ENCODE measurements around the gene OR1K1. TPM values are rescaled to one million over a fixed set of nuclear protein-coding genes. Genes with fewer than 3 reads are reported as not detected.

Gene OR1K1
- total and polyA plus RNA-seq, 2 of the 13 experiments (the other 11 are each of a cell fraction or from before 2014, with no cell fraction given) = not detected

DNA sequence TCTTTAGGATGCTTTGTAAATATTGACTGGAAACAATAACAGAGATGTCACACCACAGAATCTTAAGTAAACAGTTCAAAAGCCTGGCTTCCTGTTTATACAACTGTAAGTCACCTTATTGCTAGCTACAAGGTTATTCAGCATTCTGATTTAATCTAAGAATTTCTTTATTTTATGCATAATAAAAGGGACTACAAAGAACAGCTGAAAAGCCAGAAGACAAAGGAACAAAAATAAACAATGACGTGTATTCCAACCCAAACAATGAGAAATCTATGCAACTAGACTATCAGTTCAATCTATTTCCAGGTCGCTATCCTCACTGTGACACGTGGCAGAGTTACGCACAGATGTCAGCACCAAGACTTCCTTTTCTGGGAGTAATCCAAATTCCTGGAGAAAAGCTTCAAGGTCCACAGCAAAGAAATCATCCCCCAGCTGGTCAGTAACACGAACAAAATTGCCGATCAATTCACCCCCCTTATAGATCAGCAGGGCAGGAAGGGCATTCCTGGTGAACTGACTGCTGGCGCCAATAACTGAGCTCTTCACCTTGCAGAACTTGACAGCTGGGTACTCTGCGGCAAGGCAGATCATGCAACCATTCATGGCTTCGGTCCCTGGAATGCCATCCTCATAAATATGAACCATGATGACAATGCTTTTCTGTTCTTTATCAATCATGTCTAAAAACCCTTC is 20.0 kb downstream of the OR1K1 start:
- Histone ChIP-seq H3K27ac (ENCODE audit: extremely low read length, insufficient read depth, low read length) (no peak overlapping the region), H2AFZ (ENCODE audit: low read length) (no peak overlapping the region), H3K9ac (ENCODE audit: insufficient read depth, low read depth, low read length) (no peak overlapping the region), H3K9me3 (ENCODE audit: low read length) (no peaks in the 10 kb centered on the region), H3K4me3 (replicated peaks in 1 of 3; ENCODE audit: insufficient read depth in 1 of 3, low read depth in 2 of 3, low read length in 3 of 3) (no peak overlapping the region), H3K27me3 (ENCODE audit: control insufficient read depth in 1 of 2, insufficient read depth in 2 of 2, low read length in 2 of 2) (no peaks in the 10 kb centered on the region), H3K36me3 (replicated peaks in 1 of 2; ENCODE audit: control insufficient read depth in 1 of 2, insufficient read depth in 2 of 2, low read length in 2 of 2) (peaks cover 13 to 47% of the 10 kb centered on the region in 2 experiments), H3K4me1 (ENCODE audit: insufficient read depth, low read length) (peaks cover 1% of the 10 kb centered on the region), H4K20me1 (ENCODE audit: insufficient read depth, low read length) (no peaks in the 10 kb centered on the region; the same call in 1 of the 2 replicates), H3K79me2 (ENCODE audit: insufficient read depth, low read length) (peaks cover 9% of the 10 kb centered on the region), H3K4me2 (ENCODE audit: low read depth, low read length) (no peak overlapping the region)
- in situ Hi-C loops (cut with HindIII; ENCODE audit: extremely low pct_ligation_motif_present, low pct_unique_long_range_greater_than_20kb) (loop anchor here (10.0 to 25.0 kb wide), 2 partner anchors 458 to 715 kb away; partner anchors contain the start of gene PTGS1), intact Hi-C loops (cut with micrococcal nuclease; ENCODE audit: unreplicated experiment) (no loop called here)
- ChIA-PET POLR2A (interaction anchor here (0.9 kb wide), 1 partner anchor 8 kb away, joined by 3 read pairs; the partner anchor contains the start of gene PDCL), CTCF (ENCODE audit: low intra/inter-chr PET ratio, low total read pairs) (no interaction called here)
- WGBS (ENCODE audit: low lambda C conversion rate) = 88% methylated on average over 9 of the region's 9 CpGs
- TF ChIP-seq PHF20 (CRISPR knock-in tag; IDR thresholded peaks at IDR 0.05) = no peak
- TF ChIP-seq ZNF382 (CRISPR knock-in tag; IDR thresholded peaks at IDR 0.05; ENCODE audit: borderline replicate concordance) = no peak
- TF ChIP-seq AGO2 (optimal IDR thresholded peaks at IDR 0.05; ENCODE audit: low read depth, low read length) = no peak
- no peak for DNase-seq (ENCODE audit: low spot score)
- no peak for ATAC-seq
- no TSS peak for BruUV-seq (replicated peaks)
- no peak for FAIRE-seq

DNA sequence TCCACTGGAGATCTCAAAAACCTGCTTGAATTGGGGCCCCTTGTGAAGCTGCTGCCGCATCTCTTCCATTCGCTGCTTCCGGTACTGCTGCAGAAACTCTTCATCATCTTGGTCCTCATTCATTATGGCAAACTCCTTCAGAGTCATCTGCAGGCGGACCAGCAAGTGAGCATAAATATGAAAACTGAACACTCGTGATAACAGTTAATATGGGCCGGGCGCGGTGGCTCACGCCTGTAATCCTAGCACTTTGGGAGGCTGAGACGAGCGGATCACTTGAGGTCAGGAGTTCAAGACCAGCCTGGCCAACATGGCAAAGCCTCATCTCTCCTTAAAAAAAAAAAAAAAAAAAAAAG is 20.5 kb downstream of the OR1K1 start:
- no peak for FAIRE-seq
- no peak overlapping the region for H3K4me3 ChIP-seq (replicated peaks in 1 of 3; ENCODE audit: insufficient read depth in 1 of 3, low read depth in 2 of 3, low read length in 3 of 3)
- peaks cover 9% of the 10 kb centered on the region for H3K79me2 ChIP-seq (ENCODE audit: insufficient read depth, low read length)
- intact Hi-C loops (cut with micrococcal nuclease; ENCODE audit: unreplicated experiment) (no loop called here), in situ Hi-C loops (cut with HindIII; ENCODE audit: extremely low pct_ligation_motif_present, low pct_unique_long_range_greater_than_20kb) (loop anchor here (25.0 kb wide), 1 partner anchor 458 kb away; the partner anchor contains the start of gene PTGS1)
- no peaks in the 10 kb centered on the region for H3K9me3 ChIP-seq (ENCODE audit: low read length)
- no peak for ATAC-seq
- H3K36me3 ChIP-seq (replicated peaks in 1 of 2; ENCODE audit: control insufficient read depth in 1 of 2, insufficient read depth in 2 of 2, low read length in 2 of 2) = peaks cover 13 to 47% of the 10 kb centered on the region in 2 experiments
- CTCF ChIA-PET (ENCODE audit: low intra/inter-chr PET ratio, low total read pairs) = no interaction called here
- POLR2A ChIA-PET = no interaction called here
- H3K27ac ChIP-seq (ENCODE audit: extremely low read length, insufficient read depth, low read length) = no peak overlapping the region
- DNase-seq (ENCODE audit: low spot score) = no peak
- no TSS peak for BruUV-seq (replicated peaks)
- peaks cover under 1% of the 10 kb centered on the region; the same call in 1 of the 2 replicates for H3K4me1 ChIP-seq (ENCODE audit: insufficient read depth, low read length)
- no peak overlapping the region for H3K9ac ChIP-seq (ENCODE audit: insufficient read depth, low read depth, low read length)
- no peaks in the 10 kb centered on the region; the same call in 1 of the 2 replicates for H4K20me1 ChIP-seq (ENCODE audit: insufficient read depth, low read length)
- no peaks in the 10 kb centered on the region for H3K27me3 ChIP-seq (ENCODE audit: control insufficient read depth in 1 of 2, insufficient read depth in 2 of 2, low read length in 2 of 2)
- WGBS (ENCODE audit: low lambda C conversion rate) = over 99% methylated on average over 11 of the region's 11 CpGs
- H2AFZ ChIP-seq (ENCODE audit: low read length) = no peak overlapping the region
- H3K4me2 ChIP-seq (ENCODE audit: low read depth, low read length) = no peak overlapping the region
- no peak for TF ChIP-seq NFATC3 (CRISPR knock-in tag; IDR thresholded peaks at IDR 0.05)
- no peak for TF ChIP-seq ZNF766 (CRISPR knock-in tag; IDR thresholded peaks at IDR 0.05; ENCODE audit: borderline replicate concordance)
- no peak for TF ChIP-seq ZBTB14 (CRISPR knock-in tag; IDR thresholded peaks at IDR 0.05)
- TF ChIP-seq SMARCC2 (IDR thresholded peaks at IDR 0.05) = no peak
- TF ChIP-seq, protein P1, sequence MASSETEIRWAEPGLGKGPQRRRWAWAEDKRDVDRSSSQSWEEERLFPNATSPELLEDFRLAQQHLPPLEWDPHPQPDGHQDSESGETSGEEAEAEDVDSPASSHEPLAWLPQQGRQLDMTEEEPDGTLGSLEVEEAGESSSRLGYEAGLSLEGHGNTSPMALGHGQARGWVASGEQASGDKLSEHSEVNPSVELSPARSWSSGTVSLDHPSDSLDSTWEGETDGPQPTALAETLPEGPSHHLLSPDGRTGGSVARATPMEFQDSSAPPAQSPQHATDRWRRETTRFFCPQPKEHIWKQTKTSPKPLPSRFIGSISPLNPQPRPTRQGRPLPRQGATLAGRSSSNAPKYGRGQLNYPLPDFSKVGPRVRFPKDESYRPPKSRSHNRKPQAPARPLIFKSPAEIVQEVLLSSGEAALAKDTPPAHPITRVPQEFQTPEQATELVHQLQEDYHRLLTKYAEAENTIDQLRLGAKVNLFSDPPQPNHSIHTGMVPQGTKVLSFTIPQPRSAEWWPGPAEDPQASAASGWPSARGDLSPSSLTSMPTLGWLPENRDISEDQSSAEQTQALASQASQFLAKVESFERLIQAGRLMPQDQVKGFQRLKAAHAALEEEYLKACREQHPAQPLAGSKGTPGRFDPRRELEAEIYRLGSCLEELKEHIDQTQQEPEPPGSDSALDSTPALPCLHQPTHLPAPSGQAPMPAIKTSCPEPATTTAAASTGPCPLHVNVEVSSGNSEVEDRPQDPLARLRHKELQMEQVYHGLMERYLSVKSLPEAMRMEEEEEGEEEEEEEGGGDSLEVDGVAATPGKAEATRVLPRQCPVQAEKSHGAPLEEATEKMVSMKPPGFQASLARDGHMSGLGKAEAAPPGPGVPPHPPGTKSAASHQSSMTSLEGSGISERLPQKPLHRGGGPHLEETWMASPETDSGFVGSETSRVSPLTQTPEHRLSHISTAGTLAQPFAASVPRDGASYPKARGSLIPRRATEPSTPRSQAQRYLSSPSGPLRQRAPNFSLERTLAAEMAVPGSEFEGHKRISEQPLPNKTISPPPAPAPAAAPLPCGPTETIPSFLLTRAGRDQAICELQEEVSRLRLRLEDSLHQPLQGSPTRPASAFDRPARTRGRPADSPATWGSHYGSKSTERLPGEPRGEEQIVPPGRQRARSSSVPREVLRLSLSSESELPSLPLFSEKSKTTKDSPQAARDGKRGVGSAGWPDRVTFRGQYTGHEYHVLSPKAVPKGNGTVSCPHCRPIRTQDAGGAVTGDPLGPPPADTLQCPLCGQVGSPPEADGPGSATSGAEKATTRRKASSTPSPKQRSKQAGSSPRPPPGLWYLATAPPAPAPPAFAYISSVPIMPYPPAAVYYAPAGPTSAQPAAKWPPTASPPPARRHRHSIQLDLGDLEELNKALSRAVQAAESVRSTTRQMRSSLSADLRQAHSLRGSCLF (CRISPR knock-in tag; IDR thresholded peaks at IDR 0.05; ENCODE audit: borderline replicate concordance) = no peak
- TF ChIP-seq, protein P2, sequence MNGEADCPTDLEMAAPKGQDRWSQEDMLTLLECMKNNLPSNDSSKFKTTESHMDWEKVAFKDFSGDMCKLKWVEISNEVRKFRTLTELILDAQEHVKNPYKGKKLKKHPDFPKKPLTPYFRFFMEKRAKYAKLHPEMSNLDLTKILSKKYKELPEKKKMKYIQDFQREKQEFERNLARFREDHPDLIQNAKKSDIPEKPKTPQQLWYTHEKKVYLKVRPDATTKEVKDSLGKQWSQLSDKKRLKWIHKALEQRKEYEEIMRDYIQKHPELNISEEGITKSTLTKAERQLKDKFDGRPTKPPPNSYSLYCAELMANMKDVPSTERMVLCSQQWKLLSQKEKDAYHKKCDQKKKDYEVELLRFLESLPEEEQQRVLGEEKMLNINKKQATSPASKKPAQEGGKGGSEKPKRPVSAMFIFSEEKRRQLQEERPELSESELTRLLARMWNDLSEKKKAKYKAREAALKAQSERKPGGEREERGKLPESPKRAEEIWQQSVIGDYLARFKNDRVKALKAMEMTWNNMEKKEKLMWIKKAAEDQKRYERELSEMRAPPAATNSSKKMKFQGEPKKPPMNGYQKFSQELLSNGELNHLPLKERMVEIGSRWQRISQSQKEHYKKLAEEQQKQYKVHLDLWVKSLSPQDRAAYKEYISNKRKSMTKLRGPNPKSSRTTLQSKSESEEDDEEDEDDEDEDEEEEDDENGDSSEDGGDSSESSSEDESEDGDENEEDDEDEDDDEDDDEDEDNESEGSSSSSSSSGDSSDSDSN (CRISPR knock-in tag; IDR thresholded peaks at IDR 0.05) = no peak

Data from HepG2 (cell line).